ENCODE data around the gene CNN1. TPM values are rescaled to one million over a fixed set of nuclear protein-coding genes. Genes with fewer than 3 reads are reported as not detected.
"Not testable (repeated sequence)": the region's sequence is repeated elsewhere in the genome, so short reads cannot be mapped to it uniquely, and the experiment has no call there.

Gene CNN1
- total and polyA plus RNA-seq, 2 donors = 558 to 3,172 TPM

GRCh38 chr19:11564082-11564807 lies 25.6 kb downstream of the CNN1 start:
- H3K36me3 ChIP-seq (ENCODE audit: insufficient read depth); H3K4me1 ChIP-seq (ENCODE audit: insufficient read depth); H3K27ac ChIP-seq (ENCODE audit: low read depth); H3K4me3 ChIP-seq (ENCODE audit: low read depth, low read length); DNase-seq (ENCODE audit: extremely low spot score): not testable (repeated sequence)
- WGBS = 93% methylated on average over 6 of the region's 6 CpGs

- H3K27ac ChIP-seq (ENCODE audit: low read depth); H3K36me3 ChIP-seq (ENCODE audit: insufficient read depth); H3K4me3 ChIP-seq (ENCODE audit: low read depth, low read length); DNase-seq (ENCODE audit: extremely low spot score); H3K4me1 ChIP-seq (ENCODE audit: insufficient read depth): not testable (repeated sequence)
- WGBS = 89% methylated on average over 5 of the region's 5 CpGs
Measured at GRCh38 chr19:11565649-11565980, 27.0 kb downstream of the CNN1 start.

- WGBS = 83% methylated on average over 2 of the region's 2 CpGs
- no peak overlapping the region for H3K27ac ChIP-seq (ENCODE audit: low read depth)
- DNase-seq (ENCODE audit: extremely low spot score) = no peak
- no peaks in the 10 kb centered on the region for H3K36me3 ChIP-seq (ENCODE audit: insufficient read depth)
- no peak overlapping the region for H3K4me3 ChIP-seq (ENCODE audit: low read depth, low read length)
- no peaks in the 10 kb centered on the region for H3K4me1 ChIP-seq (ENCODE audit: insufficient read depth)
Measured at GRCh38 chr19:11566164-11566563, 27.5 kb downstream of the CNN1 start.

GRCh38 chr19:11570039-11570462 lies 31.4 kb downstream of the CNN1 start:
- H3K36me3 ChIP-seq (ENCODE audit: insufficient read depth) = no peaks in the 10 kb centered on the region
- H3K27ac ChIP-seq (ENCODE audit: low read depth) = no peak overlapping the region
- 55% methylated on average over 5 of the region's 5 CpGs for WGBS
- no peaks in the 10 kb centered on the region for H3K4me1 ChIP-seq (ENCODE audit: insufficient read depth)
- no peak overlapping the region for H3K4me3 ChIP-seq (ENCODE audit: low read depth, low read length)
- DNase-seq (ENCODE audit: extremely low spot score) = no peak

GRCh38 chr19:11573354-11573753 lies 34.7 kb downstream of the CNN1 start:
- 73% methylated on average over 6 of the region's 6 CpGs for WGBS
- not testable (repeated sequence) for H3K4me3 ChIP-seq (ENCODE audit: low read depth, low read length); H3K36me3 ChIP-seq (ENCODE audit: insufficient read depth); H3K27ac ChIP-seq (ENCODE audit: low read depth); DNase-seq (ENCODE audit: extremely low spot score); H3K4me1 ChIP-seq (ENCODE audit: insufficient read depth)

GRCh38 chr19:11573763-11574162 lies 35.1 kb downstream of the CNN1 start:
- not testable (repeated sequence) for H3K36me3 ChIP-seq (ENCODE audit: insufficient read depth); H3K27ac ChIP-seq (ENCODE audit: low read depth); H3K4me3 ChIP-seq (ENCODE audit: low read depth, low read length); H3K4me1 ChIP-seq (ENCODE audit: insufficient read depth); DNase-seq (ENCODE audit: extremely low spot score)
- WGBS = 87% methylated on average over 4 of the region's 4 CpGs

GRCh38 chr19:11574689-11575088 lies 36.0 kb downstream of the CNN1 start:
- no peak overlapping the region for H3K27ac ChIP-seq (ENCODE audit: low read depth)
- no peaks in the 10 kb centered on the region for H3K4me1 ChIP-seq (ENCODE audit: insufficient read depth)
- WGBS = 85% methylated on average over 9 of the region's 9 CpGs
- no peaks in the 10 kb centered on the region for H3K36me3 ChIP-seq (ENCODE audit: insufficient read depth)
- no peak for DNase-seq (ENCODE audit: extremely low spot score)
- no peak overlapping the region for H3K4me3 ChIP-seq (ENCODE audit: low read depth, low read length)

GRCh38 chr19:11576227-11576626 lies 37.6 kb downstream of the CNN1 start:
- Histone ChIP-seq H3K27ac (ENCODE audit: low read depth) (no peak overlapping the region), H3K4me1 (ENCODE audit: insufficient read depth) (no peaks in the 10 kb centered on the region), H3K4me3 (ENCODE audit: low read depth, low read length) (no peak overlapping the region), H3K36me3 (ENCODE audit: insufficient read depth) (no peaks in the 10 kb centered on the region)
- no peak for DNase-seq (ENCODE audit: extremely low spot score)
- 82% methylated on average over 15 of the region's 15 CpGs for WGBS

- no peaks in the 10 kb centered on the region for H3K4me1 ChIP-seq (ENCODE audit: insufficient read depth)
- 55% methylated on average over 18 of the region's 18 CpGs for WGBS
- H3K36me3 ChIP-seq (ENCODE audit: insufficient read depth) = no peaks in the 10 kb centered on the region
- no peak for DNase-seq (ENCODE audit: extremely low spot score)
- peak within 1 kb of the TSS; percentile 16 for H3K27ac ChIP-seq (ENCODE audit: low read depth)
- H3K4me3 ChIP-seq (ENCODE audit: low read depth, low read length) = peak within 1 kb of the TSS; percentile 33
Measured at GRCh38 chr19:11577451-11578257, 39.0 kb downstream of the CNN1 start, which contains the start of gene ACP5. ACP5 (minus strand) TSS chr19:11577645; CDS start chr19:11577317, 328 bp downstream.

- H3K4me3 ChIP-seq (ENCODE audit: low read depth, low read length) = peak overlapping the region; percentile 33
- H3K27ac ChIP-seq (ENCODE audit: low read depth) = peak overlapping the region; percentile 16
- no peak for DNase-seq (ENCODE audit: extremely low spot score)
- 13% methylated on average over 62 of the region's 62 CpGs for WGBS
- no peaks in the 10 kb centered on the region for H3K36me3 ChIP-seq (ENCODE audit: insufficient read depth)
- no peaks in the 10 kb centered on the region for H3K4me1 ChIP-seq (ENCODE audit: insufficient read depth)
Measured at GRCh38 chr19:11578258-11579142, 39.8 kb downstream of the CNN1 start.

GRCh38 chr19:11580116-11580515 lies 41.5 kb downstream of the CNN1 start:
- H3K27ac ChIP-seq (ENCODE audit: low read depth) = no peak overlapping the region
- H3K36me3 ChIP-seq (ENCODE audit: insufficient read depth) = no peaks in the 10 kb centered on the region
- WGBS = 69% methylated on average over 4 of the region's 4 CpGs
- no peaks in the 10 kb centered on the region for H3K4me1 ChIP-seq (ENCODE audit: insufficient read depth)
- H3K4me3 ChIP-seq (ENCODE audit: low read depth, low read length) = no peak overlapping the region
- DNase-seq (ENCODE audit: extremely low spot score) = no peak

GRCh38 chr19:11581740-11582139 lies 43.1 kb downstream of the CNN1 start:
- 53% methylated on average over 3 of the region's 3 CpGs for WGBS
- no peaks in the 10 kb centered on the region for H3K4me1 ChIP-seq (ENCODE audit: insufficient read depth)
- H3K36me3 ChIP-seq (ENCODE audit: insufficient read depth) = no peaks in the 10 kb centered on the region
- DNase-seq (ENCODE audit: extremely low spot score) = no peak
- no peak overlapping the region for H3K4me3 ChIP-seq (ENCODE audit: low read depth, low read length)
- H3K27ac ChIP-seq (ENCODE audit: low read depth) = no peak overlapping the region

GRCh38 chr19:11586331-11586730 lies 47.7 kb downstream of the CNN1 start:
- no peak for DNase-seq (ENCODE audit: extremely low spot score)
- Histone ChIP-seq H3K36me3 (ENCODE audit: insufficient read depth) (no peaks in the 10 kb centered on the region), H3K4me3 (ENCODE audit: low read depth, low read length) (no peak overlapping the region), H3K27ac (ENCODE audit: low read depth) (no peak overlapping the region), H3K4me1 (ENCODE audit: insufficient read depth) (no peaks in the 10 kb centered on the region)
- 70% methylated on average over 6 of the region's 6 CpGs for WGBS
